IMR-90 (cell line): Measurements from ENCODE around the gene ELP4. TPM values are rescaled to one million over a fixed set of nuclear protein-coding genes. Genes with fewer than 3 reads are reported as not detected.

Experiments used
- ATAC-seq: fragments of 200-7000 bp; cut with Tn5 transposase; 2 replicates; pipeline ENCODE4 v1.9.1; 2020; ENCODE audit warnings: low read depth, mild to moderate bottlenecking, moderate library complexity
- BruUV-seq: library from RNA; stranded (reverse); fragments of 400-500 nt; replicated peaks from 2 replicates; lab custom pipeline; 2021; lab: Mats Ljungman, UMichigan
- CTCF ChIA-PET: fragments of 300-600 bp; formaldehyde crosslinking; extraction: SDS; loops from one replicate; lab custom pipeline; 2021; ENCODE audit warnings: antibody characterized with exemption; lab: Yijun Ruan, JAX
- POLR2A ChIA-PET: fragments of 300-600 bp; sonication (Branson Sonifier 250); formaldehyde crosslinking; loops from one replicate; lab custom pipeline; 2022; ENCODE audit warnings: antibody characterized with exemption; ENCODE audit not compliant: unreplicated experiment; lab: Charles Lee
- DNase-seq: peaks from one replicate; pipeline ENCODE4 v3.0.0; 2013
- H2AFZ ChIP-seq: replicated peaks from 2 replicates; pipeline ENCODE3; 2013; ENCODE audit warnings: low read length, mild to moderate bottlenecking; ENCODE audit not compliant: poor library complexity
- H2AK5ac ChIP-seq: 2 replicates; pipeline ENCODE4 v1.6.1; 2013; ENCODE audit warnings: low read depth, low read length, inconsistent platforms
- H2AK9ac ChIP-seq: replicated peaks from 2 replicates; pipeline ENCODE3; 2013; ENCODE audit warnings: mild to moderate bottlenecking, low read depth, low read length, moderate library complexity; ENCODE audit not compliant: poor library complexity
- H2BK120ac ChIP-seq: 2 replicates; pipeline ENCODE4 v1.6.1; 2013; ENCODE audit warnings: low read depth, low read length, inconsistent platforms
- H2BK15ac ChIP-seq: 3 replicates; pipeline ENCODE4 v1.6.1; 2013; ENCODE audit warnings: low read depth, low read length, inconsistent platforms
- H2BK20ac ChIP-seq: 2 replicates; pipeline ENCODE4 v1.6.1; 2013; ENCODE audit warnings: low read depth, mild to moderate bottlenecking, inconsistent platforms, low read length, moderate library complexity
- H2BK5ac ChIP-seq: 2 replicates; pipeline ENCODE4 v1.6.1; 2013; ENCODE audit warnings: mild to moderate bottlenecking, low read depth, low read length, inconsistent platforms; ENCODE audit not compliant: poor library complexity, severe bottlenecking
- H3K14ac ChIP-seq: replicated peaks from 2 replicates; pipeline ENCODE4 v1.6.1; 2013; ENCODE audit warnings: low read depth, low read length, inconsistent platforms
- H3K18ac ChIP-seq: 2 replicates; pipeline ENCODE4 v1.6.1; 2013; ENCODE audit warnings: low read depth, low read length, control low read depth
- H3K23ac ChIP-seq: 2 replicates; pipeline ENCODE4 v1.6.1; 2013; ENCODE audit warnings: low read depth, low read length, inconsistent platforms
- H3K27ac ChIP-seq: 2 replicates; pipeline ENCODE4 v1.5.1; 2013; ENCODE audit warnings: mild to moderate bottlenecking, control low read depth, low read length; ENCODE audit not compliant: insufficient read depth
- H3K27me3 ChIP-seq: 2 replicates; pipeline ENCODE4 v1.6.1; 2013; ENCODE audit warnings: low read length; ENCODE audit not compliant: control insufficient read depth, insufficient read depth
- H3K36me3 ChIP-seq: 2 replicates; pipeline ENCODE4 v1.6.1; 2013; ENCODE audit warnings: low read length, mixed read lengths; ENCODE audit not compliant: control insufficient read depth, insufficient read depth
- H3K4ac ChIP-seq: 2 replicates; pipeline ENCODE4 v1.6.1; 2013; ENCODE audit warnings: low read depth, low read length, inconsistent platforms
- H3K4me1 ChIP-seq: 2 replicates; pipeline ENCODE4 v1.6.1; 2013; ENCODE audit warnings: low read length, mixed read lengths; ENCODE audit not compliant: control insufficient read depth, insufficient read depth
- H3K4me2 ChIP-seq: 2 replicates; pipeline ENCODE4 v1.6.1; 2013; ENCODE audit warnings: low read depth, mild to moderate bottlenecking, control low read depth, low read length, moderate library complexity
- H3K4me3 ChIP-seq: 2 replicates; pipeline ENCODE4 v1.5.1; 2013; ENCODE audit warnings: low read depth, mild to moderate bottlenecking, control low read depth, low read length, moderate library complexity; ENCODE audit not compliant: insufficient read depth
- H3K56ac ChIP-seq: 2 replicates; pipeline ENCODE4 v1.6.1; 2013; ENCODE audit warnings: low read length, inconsistent platforms; ENCODE audit not compliant: insufficient read depth; ENCODE audit errors: extremely low read depth
- H3K79me1 ChIP-seq, 2 experiments: 2 replicates each; pipeline ENCODE4 v1.6.1; 2013; ENCODE audit warnings: low read length in 2 of 2, inconsistent platforms in 1 of 2, low read depth in 1 of 2
- H3K9ac ChIP-seq: 2 replicates; pipeline ENCODE4 v1.6.1; 2013; ENCODE audit warnings: low read depth, low read length, control low read depth
- H3K9me1 ChIP-seq: 2 replicates; pipeline ENCODE4 v1.6.1; 2013; ENCODE audit warnings: low read length, inconsistent platforms; ENCODE audit not compliant: insufficient read depth
- H3K9me3 ChIP-seq: 2 replicates; pipeline ENCODE4 v1.6.1; 2013; ENCODE audit warnings: low read length; ENCODE audit not compliant: control insufficient read depth, insufficient read depth
- H4K20me1 ChIP-seq: 2 replicates; pipeline ENCODE4 v1.6.1; 2013; ENCODE audit warnings: low read length, inconsistent platforms; ENCODE audit not compliant: insufficient read depth
- H4K5ac ChIP-seq: 2 replicates; pipeline ENCODE4 v1.6.1; 2013; ENCODE audit warnings: mild to moderate bottlenecking, low read depth, low read length, control low read depth
- H4K8ac ChIP-seq, 2 experiments: 2 replicates each; pipeline ENCODE4 v1.6.1; 2013; ENCODE audit warnings: low read depth in 2 of 2, low read length in 2 of 2, control low read depth in 1 of 2, inconsistent platforms in 1 of 2
- H4K91ac ChIP-seq: 2 replicates; pipeline ENCODE4 v1.6.1; 2013; ENCODE audit warnings: low read depth, low read length, inconsistent platforms; ENCODE audit not compliant: insufficient read depth
- CTCF ChIP-seq: conservative IDR thresholded peaks from 2 replicates; pipeline ENCODE4 v1.5.1; 2012; ENCODE audit warnings: mild to moderate bottlenecking, low read depth, low read length, improper control_type of control experiment
- FOS ChIP-seq: fragments of 150-350 bp; IDR thresholded peaks from 2 replicates; pipeline ENCODE4 v1.6.1; 2016; ENCODE audit warnings: low read depth, low read length
- MAFK ChIP-seq: IDR thresholded peaks from 2 replicates; pipeline ENCODE4 v1.6.1; 2012; ENCODE audit warnings: low read depth, low read length, improper control_type of control experiment
- POLR2A ChIP-seq: IDR thresholded peaks from 2 replicates; pipeline ENCODE4 v1.6.1; 2012; ENCODE audit warnings: mild to moderate bottlenecking, low read depth, low read length
- RAD21 ChIP-seq: IDR thresholded peaks from 2 replicates; pipeline ENCODE4 v1.6.1; 2012; ENCODE audit warnings: low read length, improper control_type of control experiment
- SMC3 ChIP-seq: fragments of 150-350 bp; IDR thresholded peaks from 2 replicates; pipeline ENCODE4 v1.6.1; 2016; ENCODE audit warnings: low read depth, mild to moderate bottlenecking, antibody characterized with exemption, low read length, moderate library complexity
- WGBS, 2 experiments: methylation state at CpG; one replicate each; pipeline versions ENCODE4 v1.1.5 to v1.1.7; 2013; ENCODE audit warnings: missing lambda C conversion rate in 2 of 2; ENCODE audit not compliant: insufficient read length in 1 of 2; ENCODE audit errors: extremely low coverage in 2 of 2; 5-methylcytosine and 5-hydroxymethylcytosine counted together
- dilution Hi-C: fragments of 300-500 bp; cut with HindIII; formaldehyde crosslinking; loops from one replicate; pipeline ENCODE4 v1.14.3; 2018; ENCODE audit warnings: low sequenced_read_pairs; ENCODE audit not compliant: unreplicated experiment
- in situ Hi-C: fragments of 300-500 bp; cut with MboI; formaldehyde crosslinking; loops from 3 replicates; pipeline ENCODE4 v1.14.3; 2019; ENCODE audit warnings: low sequenced_read_pairs, inconsistent platforms, mixed read lengths
- intact Hi-C: fragments of 100-400 bp; cut with micrococcal nuclease; formaldehyde crosslinking; loops from 2 replicates; pipeline ENCODE4 v1.10.0; 2022
- polyA plus RNA-seq, 3 experiments: library from polyadenylated mRNA; depleted of rRNA; stranded (reverse); fragments of >200 nt; gene quantifications; 2 replicates each; pipeline ENCODE4 v1.2.3, GENCODE V29; 2012; ENCODE audit warnings: low replicate concordance in 1 of 3
- total RNA-seq: library from RNA; depleted of rRNA; stranded (reverse); fragments of >200 nt; gene quantifications from 2 replicates; pipeline ENCODE4 v1.2.3, GENCODE V29; 2012

The ELP4 gene
- total and polyA plus RNA-seq, 2 of the 4 experiments (the other 2 are of a cell fraction): 8.4 to 20.4 TPM

GRCh38 chr11:31747581-31747980, 238.0 kb downstream of the ELP4 start:
- DNase-seq (no peak), ATAC-seq (no peak)
- no CpG with 5 or more reads among the region's 1 CpG for WGBS, 2 experiments
- CTCF ChIA-PET: interaction anchor here (0.6 kb wide), 1 partner anchor 14 kb away, joined by 10 read pairs; no protein-coding TSS in a partner anchor
- H2AK9ac ChIP-seq: no peak overlapping the region
- no peaks in the 10 kb centered on the region for H4K20me1 ChIP-seq
- in situ Hi-C loops (no loop called here), intact Hi-C loops (loop anchor here (10.0 kb wide), 1 partner anchor 1007 kb away; no protein-coding TSS in a partner anchor), dilution Hi-C loops (no loop called here)
- H4K5ac ChIP-seq: no peak overlapping the region
- no peak overlapping the region for H2BK5ac ChIP-seq
- H3K9me1 ChIP-seq: no peaks in the 10 kb centered on the region
- no peak overlapping the region for H3K23ac ChIP-seq
- no peak overlapping the region for H3K4me3 ChIP-seq
- H3K56ac ChIP-seq: no peak overlapping the region
- no peak overlapping the region for H2BK15ac ChIP-seq
- no TSS peak for BruUV-seq
- no peaks in the 10 kb centered on the region for H3K4me1 ChIP-seq
- H3K14ac ChIP-seq: no peak overlapping the region
- no peak overlapping the region for H4K8ac ChIP-seq
- no peaks in the 10 kb centered on the region for H3K9me3 ChIP-seq
- H4K91ac ChIP-seq: no peak overlapping the region
- no peak overlapping the region for H3K4ac ChIP-seq
- H2AFZ ChIP-seq: no peak overlapping the region
- no peaks in the 10 kb centered on the region for H3K27me3 ChIP-seq
- POLR2A ChIA-PET: no interaction called here
- no peak overlapping the region for H3K4me2 ChIP-seq
- H3K27ac ChIP-seq: no peak overlapping the region
- no peak overlapping the region for H3K18ac ChIP-seq
- no peak overlapping the region for H3K9ac ChIP-seq
- H2BK120ac ChIP-seq: no peak overlapping the region
- no peaks in the 10 kb centered on the region for H3K79me1 ChIP-seq
- no peak for TF ChIP-seq SMC3
- TF ChIP-seq CTCF: no peak
- TF ChIP-seq RAD21: no peak
- TF ChIP-seq MAFK: no peak
- no peak for TF ChIP-seq POLR2A
- TF ChIP-seq FOS: no peak
- H3K36me3 ChIP-seq: no peaks in the 10 kb centered on the region
- no peak overlapping the region for H2AK5ac ChIP-seq
- no peak overlapping the region for H2BK20ac ChIP-seq
